CD4-positive, alpha-beta memory T cell (primary cell): ENCODE results near the gene FAM209B. TPM values are rescaled to one million over a fixed set of nuclear protein-coding genes. Genes with fewer than 3 reads are reported as not detected.
"Not testable (repeated sequence)": the region's sequence is repeated elsewhere in the genome, so short reads cannot be mapped to it uniquely, and the experiment has no call there.

Experiments
- CTCF ChIA-PET: fragments of 350-600 bp; sonication (Branson Sonifier 250); formaldehyde crosslinking; loops from one replicate; lab custom pipeline; 2021; ENCODE audit warnings: inconsistent platforms; ENCODE audit not compliant: partially characterized antibody; lab: Charles Lee
- POLR2A ChIA-PET: fragments of 350-600 bp; sonication (Branson Sonifier 250); formaldehyde crosslinking; loops from one replicate; lab custom pipeline; 2021; ENCODE audit not compliant: partially characterized antibody; lab: Charles Lee
- DNase-seq, 5 donors: peaks; one replicate each; pipeline versions ENCODE4 v3.0.0 to v3.0.0-alpha.2; 2020 to 2022; ENCODE audit warnings: mixed read lengths in 1 of 5
- H3K27ac ChIP-seq: one replicate; pipeline ENCODE4 v1.7.0; 2013; ENCODE audit warnings: low read depth, low read length
- H3K27me3 ChIP-seq: 2 replicates; pipeline ENCODE4 v1.7.0; 2013; ENCODE audit warnings: mild to moderate bottlenecking, low read length, moderate library complexity; ENCODE audit not compliant: insufficient read depth
- H3K36me3 ChIP-seq: 2 replicates; pipeline ENCODE4 v1.7.0; 2013; ENCODE audit warnings: mild to moderate bottlenecking, low read length, moderate library complexity; ENCODE audit not compliant: insufficient read depth
- H3K4me1 ChIP-seq: 2 replicates; pipeline ENCODE4 v1.7.0; 2013; ENCODE audit warnings: mild to moderate bottlenecking, low read length, moderate library complexity; ENCODE audit not compliant: insufficient read depth
- H3K4me3 ChIP-seq, 2 donors: one replicate each; pipeline ENCODE4 v1.7.0; 2013; ENCODE audit warnings: low read length in 2 of 2, mild to moderate bottlenecking in 1 of 2
- H3K9me3 ChIP-seq, 2 donors: one replicate each; pipeline ENCODE4 v1.7.0; 2013; ENCODE audit warnings: low read length in 2 of 2, control low read depth in 1 of 2; ENCODE audit not compliant: control insufficient read depth in 1 of 2
- H3K27ac Mint-ChIP-seq, 7 donors: one replicate each; pipeline ENCODE4 v1.8.0; 2020 to 2021; ENCODE audit warnings: mixed read lengths in 7 of 7, mild to moderate bottlenecking in 6 of 7, inconsistent platforms in 3 of 7, moderate library complexity in 3 of 7
- H3K27me3 Mint-ChIP-seq, 2 donors: one replicate each; pipeline ENCODE4 v1.8.0; 2020 to 2021; ENCODE audit warnings: mixed read lengths in 2 of 2
- H3K36me3 Mint-ChIP-seq, 2 donors: one replicate each; pipeline ENCODE4 v1.8.0; 2020 to 2021; ENCODE audit warnings: mixed read lengths in 2 of 2, inconsistent platforms in 1 of 2, mild to moderate bottlenecking in 1 of 2
- H3K4me1 Mint-ChIP-seq, 4 donors: one replicate each; pipeline ENCODE4 v1.8.0; 2020 to 2021; ENCODE audit warnings: mixed read lengths in 4 of 4, mild to moderate bottlenecking in 1 of 4
- H3K4me3 Mint-ChIP-seq, 8 donors: one replicate each; pipeline ENCODE4 v1.8.0; 2020 to 2021; ENCODE audit warnings: mixed read lengths in 8 of 8, mild to moderate bottlenecking in 7 of 8, moderate library complexity in 6 of 8, inconsistent platforms in 3 of 8
- H3K9me3 Mint-ChIP-seq, 8 donors: one replicate each; pipeline ENCODE4 v1.8.0; 2020 to 2021; ENCODE audit warnings: mixed read lengths in 8 of 8, mild to moderate bottlenecking in 5 of 8, inconsistent platforms in 3 of 8, moderate library complexity in 1 of 8
- intact Hi-C: fragments of 100-400 bp; cut with micrococcal nuclease; formaldehyde crosslinking; loops from one replicate; pipeline ENCODE4 v1.15.1; 2023
- polyA plus RNA-seq, 2 donors: library from polyadenylated mRNA; unstranded; fragments of 300-500 nt; fragmentation: Illumina TruSeq; gene quantifications; one replicate each; pipeline ENCODE4 v1.2.3, GENCODE V29; 2021
- total RNA-seq, 2 experiments: library from RNA; stranded (reverse); gene quantifications; one replicate each; pipeline ENCODE4 v1.2.3, GENCODE V29; 2021

FAM209B gene
- total and polyA plus RNA-seq, 4 experiments from 2014 or later = 0.32 to 2.2 (median 1.4) TPM

DNA sequence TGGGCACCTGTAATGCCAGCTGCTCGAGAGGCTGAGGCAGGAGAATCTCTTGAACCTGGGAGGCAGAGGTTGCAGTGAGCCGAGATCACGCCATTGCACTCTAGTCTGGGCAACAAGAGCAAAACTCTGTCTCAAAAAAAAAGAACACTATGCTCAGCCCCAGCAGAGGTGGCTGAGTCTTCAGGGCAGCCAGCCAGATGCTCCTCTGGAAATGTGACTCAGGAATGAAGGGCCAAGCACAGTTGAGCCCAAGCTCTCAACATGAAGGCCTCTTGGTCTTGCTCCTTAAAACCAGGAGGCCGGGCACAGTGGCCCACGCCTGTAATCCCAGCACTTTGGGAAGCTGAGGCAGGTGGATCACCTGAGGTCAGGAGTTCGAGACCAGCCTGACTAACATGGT, 31.5 kb downstream of the FAM209B start:
- CTCF ChIA-PET = interaction anchor here (1.1 kb wide), 1 partner anchor 13 kb away, joined by 6 read pairs; no protein-coding TSS in a partner anchor
- H3K27ac Mint-ChIP-seq, POLR2A ChIA-PET: not testable (repeated sequence)

DNA sequence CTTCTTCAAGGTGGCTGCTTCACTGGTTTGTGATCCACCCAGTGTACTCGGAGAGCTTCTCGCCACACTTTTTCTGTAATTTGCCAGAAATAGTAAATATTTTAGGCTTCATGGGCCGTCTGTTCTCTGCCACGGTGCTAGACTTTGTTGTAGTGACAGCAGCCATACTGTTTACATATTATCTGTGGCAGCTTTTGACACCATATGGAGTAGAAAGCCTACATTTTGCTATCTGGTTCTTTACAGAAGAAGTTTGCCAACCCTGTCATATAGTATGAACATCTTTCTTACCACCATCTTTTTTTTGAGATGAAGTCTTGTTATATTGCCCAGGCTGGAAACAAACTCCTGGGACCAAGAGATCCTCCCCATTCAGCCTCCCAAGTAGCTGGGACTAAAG, 32.5 kb downstream of the FAM209B start:
- Mint-ChIP-seq H3K36me3 (no peaks in the 10 kb centered on the region), H3K4me3 (no peak overlapping the region), H3K27ac (no peak overlapping the region), H3K4me1 (no peaks in the 10 kb centered on the region), H3K9me3 (no peaks in the 10 kb centered on the region), H3K27me3 (peaks cover 6 to 8% of the 10 kb centered on the region in 2 donors)
- intact Hi-C loops = no loop called here
- Histone ChIP-seq H3K9me3 (no peaks in the 10 kb centered on the region), H3K27ac (no peak overlapping the region), H3K4me1 (no peaks in the 10 kb centered on the region), H3K36me3 (no peaks in the 10 kb centered on the region), H3K4me3 (no peak overlapping the region), H3K27me3 (no peaks in the 10 kb centered on the region)
- POLR2A ChIA-PET = no interaction called here
- CTCF ChIA-PET = interaction anchor here (1.1 kb wide), 1 partner anchor 14 kb away, joined by 6 read pairs; no protein-coding TSS in a partner anchor
- DNase-seq = no peak

More for the DNA sequence above, 31.5 kb downstream of the FAM209B start:
- DNase-seq, H3K4me3 Mint-ChIP-seq, H3K4me1 Mint-ChIP-seq, H3K27me3 Mint-ChIP-seq, H3K36me3 Mint-ChIP-seq, H3K27me3 ChIP-seq, H3K27ac ChIP-seq, intact Hi-C loops, H3K9me3 ChIP-seq, H3K4me1 ChIP-seq, H3K36me3 ChIP-seq, H3K4me3 ChIP-seq, H3K9me3 Mint-ChIP-seq: not testable (repeated sequence)

DNA sequence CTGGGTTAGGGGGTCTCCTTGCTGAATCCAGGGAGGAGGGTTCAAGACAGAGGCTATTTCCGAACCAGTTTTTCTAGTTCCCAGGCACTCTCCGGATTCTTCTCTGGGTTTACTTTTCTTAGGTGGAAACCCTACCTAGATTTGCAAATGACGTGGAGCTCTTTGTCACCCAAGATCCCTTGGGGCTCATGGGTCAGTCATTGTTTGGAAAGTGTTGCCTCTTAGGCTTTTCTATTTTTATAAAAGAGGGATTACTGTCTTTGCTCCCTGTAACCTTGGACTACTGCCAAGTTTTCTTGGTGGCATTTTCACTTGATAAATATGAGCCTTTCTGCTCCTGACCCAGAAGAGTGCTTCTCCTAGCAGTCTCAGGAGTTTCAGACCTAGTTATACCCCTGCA, 33.6 kb downstream of the FAM209B start:
- Mint-ChIP-seq H3K4me3 (no peak overlapping the region), H3K27ac (no peak overlapping the region), H3K36me3 (no peaks in the 10 kb centered on the region), H3K9me3 (peaks cover 0 to 2% (median 0%) of the 10 kb centered on the region in 8 donors), H3K4me1 (no peaks in the 10 kb centered on the region), H3K27me3 (peaks cover 8 to 10% of the 10 kb centered on the region in 2 donors)
- H3K4me3 ChIP-seq = no peak overlapping the region
- no peak for DNase-seq
- no peaks in the 10 kb centered on the region for H3K4me1 ChIP-seq
- no peaks in the 10 kb centered on the region for H3K36me3 ChIP-seq
- H3K27me3 ChIP-seq = no peaks in the 10 kb centered on the region
- intact Hi-C loops = no loop called here
- H3K27ac ChIP-seq = no peak overlapping the region
- POLR2A ChIA-PET = no interaction called here
- no peaks in the 10 kb centered on the region for H3K9me3 ChIP-seq
- CTCF ChIA-PET = interaction anchor here (0.6 kb wide), 1 partner anchor 9 kb away, joined by 3 read pairs; no protein-coding TSS in a partner anchor

DNA sequence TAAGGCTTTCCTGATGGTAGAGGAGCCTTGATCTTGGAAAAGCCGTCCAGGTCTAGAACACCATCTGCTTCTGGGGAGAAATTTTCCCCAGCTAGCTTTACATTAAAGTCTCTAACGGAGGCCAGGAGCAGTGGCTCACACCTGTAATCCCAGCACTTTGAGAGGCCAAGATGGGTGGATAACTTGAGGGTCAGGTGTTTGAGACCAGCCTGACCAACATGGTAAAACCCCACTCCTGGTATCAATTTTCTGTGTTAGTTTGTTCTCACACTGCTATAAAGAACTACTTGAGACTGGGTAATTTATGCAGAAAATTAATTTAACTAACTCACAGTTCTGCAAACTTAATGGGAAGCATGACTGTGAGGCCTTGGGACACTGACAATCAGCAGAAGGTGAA, 37.8 kb downstream of the FAM209B start:
- no peak overlapping the region for H3K4me3 Mint-ChIP-seq
- no peak overlapping the region for H3K27ac Mint-ChIP-seq
- no peak overlapping the region for H3K27ac ChIP-seq
- no peaks in the 10 kb centered on the region for H3K9me3 ChIP-seq
- CTCF ChIA-PET = no interaction called here
- no peak overlapping the region for H3K4me3 ChIP-seq
- POLR2A ChIA-PET = no interaction called here
- no peaks in the 10 kb centered on the region for H3K4me1 Mint-ChIP-seq
- peaks cover 0 to 7% (median 0%) of the 10 kb centered on the region in 8 donors for H3K9me3 Mint-ChIP-seq
- DNase-seq = no peak
- no peaks in the 10 kb centered on the region for H3K36me3 Mint-ChIP-seq
- H3K36me3 ChIP-seq = no peaks in the 10 kb centered on the region
- intact Hi-C loops = no loop called here
- H3K27me3 Mint-ChIP-seq = peaks cover 17 to 23% of the 10 kb centered on the region in 2 donors
- H3K4me1 ChIP-seq = no peaks in the 10 kb centered on the region
- H3K27me3 ChIP-seq = no peaks in the 10 kb centered on the region

DNA sequence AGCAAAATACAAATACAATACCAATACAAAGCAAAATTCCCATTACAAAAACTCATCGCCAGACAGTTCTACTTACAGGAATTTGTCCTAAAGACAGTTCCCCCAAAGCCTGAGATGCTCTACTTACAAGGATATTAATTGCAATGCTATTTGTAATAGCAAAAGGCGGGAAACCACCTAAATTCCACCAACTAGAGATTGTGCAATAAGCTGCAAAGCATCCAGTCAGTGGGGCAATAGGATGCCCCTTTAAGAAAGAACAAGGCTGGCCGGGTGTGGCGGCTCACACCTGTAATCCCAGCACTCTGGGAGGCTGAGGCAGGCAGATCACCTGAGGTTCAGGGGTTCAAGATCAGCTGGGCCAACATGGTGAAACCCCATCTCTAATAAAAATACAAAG, 39.1 kb downstream of the FAM209B start:
- Histone ChIP-seq H3K4me1 (no peaks in the 10 kb centered on the region), H3K4me3 (no peak overlapping the region), H3K27ac (no peak overlapping the region), H3K27me3 (no peaks in the 10 kb centered on the region), H3K36me3 (no peaks in the 10 kb centered on the region), H3K9me3 (no peaks in the 10 kb centered on the region)
- DNase-seq = no peak
- H3K4me1 Mint-ChIP-seq = no peaks in the 10 kb centered on the region
- POLR2A ChIA-PET = no interaction called here
- CTCF ChIA-PET = no interaction called here
- H3K4me3 Mint-ChIP-seq = no peak overlapping the region
- intact Hi-C loops = no loop called here
- H3K27ac Mint-ChIP-seq = no peak overlapping the region
- H3K9me3 Mint-ChIP-seq = peaks cover 0 to 7% (median 0%) of the 10 kb centered on the region in 8 donors
- no peaks in the 10 kb centered on the region for H3K36me3 Mint-ChIP-seq
- peaks cover 18 to 26% of the 10 kb centered on the region in 2 donors for H3K27me3 Mint-ChIP-seq

DNA sequence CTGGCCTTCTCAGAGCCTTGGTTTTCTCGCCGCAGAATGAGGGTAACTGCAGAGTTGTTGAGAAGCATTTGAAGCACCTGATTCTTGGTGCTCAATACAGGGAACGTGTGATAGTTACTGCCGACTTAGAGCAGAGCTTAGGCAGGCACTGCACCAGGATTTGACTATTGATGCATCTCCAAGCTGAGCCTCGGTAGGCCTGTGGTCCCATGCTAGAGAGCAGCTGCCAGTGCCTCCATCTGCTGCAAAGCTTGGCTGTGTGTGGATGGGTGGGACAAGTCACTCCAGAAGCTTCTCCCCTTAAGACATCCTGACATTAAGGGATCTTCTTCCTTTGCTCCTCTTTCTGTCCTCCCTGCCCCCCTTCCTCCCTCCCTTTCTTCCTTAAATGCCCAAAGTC, 40.9 kb downstream of the FAM209B start:
- ChIA-PET CTCF (no interaction called here), POLR2A (no interaction called here)
- peaks cover 0 to 7% (median 0%) of the 10 kb centered on the region in 8 donors for H3K9me3 Mint-ChIP-seq
- Histone ChIP-seq H3K4me1 (no peaks in the 10 kb centered on the region), H3K9me3 (no peaks in the 10 kb centered on the region), H3K27ac (no peak overlapping the region), H3K27me3 (no peaks in the 10 kb centered on the region), H3K4me3 (no peak overlapping the region), H3K36me3 (no peaks in the 10 kb centered on the region)
- no peak overlapping the region for H3K27ac Mint-ChIP-seq
- no peaks in the 10 kb centered on the region for H3K36me3 Mint-ChIP-seq
- no peak overlapping the region for H3K4me3 Mint-ChIP-seq
- no peak for DNase-seq
- intact Hi-C loops = no loop called here
- peaks cover 17 to 20% of the 10 kb centered on the region in 2 donors for H3K27me3 Mint-ChIP-seq
- no peaks in the 10 kb centered on the region for H3K4me1 Mint-ChIP-seq

DNA sequence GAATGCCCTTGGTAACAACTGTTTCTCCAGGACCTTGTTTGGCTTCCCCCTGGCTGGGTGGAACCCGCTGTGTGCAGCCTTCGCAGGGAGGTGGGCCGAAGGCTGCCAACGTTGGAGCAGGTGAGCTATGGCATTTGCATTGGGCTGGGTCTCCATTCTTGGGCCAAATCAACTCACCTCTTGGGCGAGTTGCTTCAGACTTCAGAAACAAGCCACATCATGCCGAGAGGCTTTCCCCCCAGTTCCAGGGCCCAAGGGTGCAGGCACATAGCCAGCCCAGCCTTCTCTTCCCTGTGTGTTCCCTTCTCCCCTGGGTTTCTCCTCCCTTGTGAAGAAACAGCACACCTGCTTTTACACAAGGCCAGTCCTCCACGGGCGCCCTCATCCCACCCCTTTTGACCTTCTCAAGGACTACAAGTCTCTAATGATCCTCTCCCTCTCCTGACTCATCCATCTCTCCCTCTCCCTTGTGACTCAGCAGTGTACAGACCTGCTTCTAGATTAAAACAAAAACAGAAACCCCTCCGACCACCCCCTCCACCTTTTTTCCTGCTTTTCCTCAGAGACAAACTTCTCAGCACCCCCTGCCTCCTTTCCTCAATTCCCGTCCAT, 41.6 kb downstream of the FAM209B start:
- intact Hi-C loops = no loop called here
- Mint-ChIP-seq H3K9me3 (peaks cover 0 to 7% (median 0%) of the 10 kb centered on the region in 8 donors), H3K27me3 (peaks cover 17 to 23% of the 10 kb centered on the region in 2 donors)

More for the DNA sequence above, 41.6 kb downstream of the FAM209B start:
- H3K9me3 ChIP-seq = no peaks in the 10 kb centered on the region
- H3K4me3 ChIP-seq = no peak overlapping the region
- H3K27me3 ChIP-seq = no peaks in the 10 kb centered on the region
- CTCF ChIA-PET = interaction anchor here (0.9 kb wide), 1 partner anchor 24 kb away, joined by 3 read pairs; no protein-coding TSS in a partner anchor
- no peaks in the 10 kb centered on the region for H3K36me3 ChIP-seq
- no peak for DNase-seq
- H3K4me1 Mint-ChIP-seq = no peaks in the 10 kb centered on the region
- no peak overlapping the region for H3K27ac ChIP-seq
- POLR2A ChIA-PET = no interaction called here
- no peaks in the 10 kb centered on the region for H3K36me3 Mint-ChIP-seq
- no peak overlapping the region for H3K4me3 Mint-ChIP-seq
- H3K4me1 ChIP-seq = no peaks in the 10 kb centered on the region
- no peak overlapping the region for H3K27ac Mint-ChIP-seq
